ENCODE results near the gene SLC6A6. TPM values are rescaled to one million over a fixed set of nuclear protein-coding genes. Genes with fewer than 3 reads are reported as not detected.

SLC6A6 gene
- total RNA-seq, 2 donors from 2014 or later = 81.5 to 85.9 TPM

GRCh38 chr3:14429237-14429636 lies 26.8 kb downstream of the SLC6A6 start:
- Histone ChIP-seq H3K9me3 (no peaks in the 10 kb centered on the region), H3K36me3 (no peaks in the 10 kb centered on the region), H3K4me3 (no peak overlapping the region), H3K27ac (peak overlapping the region; percentile 50 to 61), H3K4me1 (peaks cover 0 to 95% of the 10 kb centered on the region in 2 donors), H3K27me3 (no peaks in the 10 kb centered on the region)
- TF ChIP-seq CTCF (IDR thresholded peaks at IDR 0.05) = no peak
- no peak for DNase-seq (ENCODE audit: low spot score)

DNA sequence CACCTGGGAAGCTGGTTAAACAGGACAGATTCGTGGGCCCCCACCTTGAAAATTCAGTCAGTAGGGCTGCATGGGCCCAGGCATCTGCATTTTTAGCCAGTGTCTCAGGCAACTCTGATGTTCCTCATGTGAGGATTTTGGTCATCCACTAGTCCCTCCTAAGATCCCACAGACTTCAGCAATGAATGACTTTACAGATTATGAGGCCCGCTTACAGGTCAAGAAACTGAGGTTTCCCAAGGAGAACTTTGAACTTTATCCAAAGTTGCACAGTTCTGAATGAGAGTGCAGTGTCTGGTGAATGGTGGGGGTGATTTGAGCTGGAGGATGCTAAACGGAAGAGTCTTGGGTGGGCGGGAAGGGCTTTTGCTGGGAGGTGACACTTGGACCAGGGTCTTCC lies 27.2 kb downstream of the SLC6A6 start:
- Histone ChIP-seq H3K4me3 (no peak overlapping the region), H3K9me3 (no peaks in the 10 kb centered on the region), H3K36me3 (no peaks in the 10 kb centered on the region), H3K27ac (peak overlapping the region in 1 of 2 donors; percentile 50), H3K4me1 (peaks cover 0 to 95% of the 10 kb centered on the region in 2 donors), H3K27me3 (no peaks in the 10 kb centered on the region)
- no peak for TF ChIP-seq CTCF (IDR thresholded peaks at IDR 0.05)
- no peak for DNase-seq (ENCODE audit: low spot score)

DNA sequence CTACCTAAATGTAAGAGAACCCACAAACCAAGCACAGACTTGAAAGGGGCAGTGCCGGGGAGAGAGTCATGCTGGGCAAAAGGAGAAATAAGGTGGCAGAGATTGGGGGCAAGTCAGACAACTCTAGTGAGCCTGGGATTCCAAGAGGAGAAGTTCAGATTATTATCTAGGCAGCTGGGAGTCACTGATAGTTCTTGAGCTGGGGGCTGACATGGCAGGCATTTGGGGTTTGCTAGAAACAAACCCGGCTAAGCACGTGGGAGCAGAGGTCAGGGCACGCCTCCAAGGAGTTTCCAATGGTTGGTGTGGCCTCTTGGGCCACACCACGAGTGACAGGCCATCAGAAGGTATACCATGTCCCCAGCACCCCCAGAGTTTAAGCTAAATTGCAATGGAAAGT lies 27.6 kb downstream of the SLC6A6 start:
- H3K4me3 ChIP-seq = no peak overlapping the region
- no peaks in the 10 kb centered on the region for H3K27me3 ChIP-seq
- TF ChIP-seq CTCF (IDR thresholded peaks at IDR 0.05) = no peak
- H3K4me1 ChIP-seq = peaks cover 0 to 96% of the 10 kb centered on the region in 2 donors
- H3K9me3 ChIP-seq = no peaks in the 10 kb centered on the region
- no peaks in the 10 kb centered on the region for H3K36me3 ChIP-seq
- H3K27ac ChIP-seq = peak overlapping the region in 1 of 2 donors; percentile 50
- DNase-seq (ENCODE audit: low spot score) = no peak

GRCh38 chr3:14430706-14431451 lies 28.5 kb downstream of the SLC6A6 start:
- Histone ChIP-seq H3K4me1 (peaks cover 0 to 97% of the 10 kb centered on the region in 2 donors), H3K9me3 (no peaks in the 10 kb centered on the region), H3K36me3 (no peaks in the 10 kb centered on the region), H3K27me3 (no peaks in the 10 kb centered on the region), H3K4me3 (no peak overlapping the region), H3K27ac (peak overlapping the region; percentile 71 to 85)
- DNase-seq (ENCODE audit: low spot score) = no peak
- TF ChIP-seq CTCF (IDR thresholded peaks at IDR 0.05) = no peak

GRCh38 chr3:14431452-14431916 lies 29.1 kb downstream of the SLC6A6 start:
- no peak for TF ChIP-seq CTCF (IDR thresholded peaks at IDR 0.05)
- Histone ChIP-seq H3K9me3 (no peaks in the 10 kb centered on the region), H3K27ac (peak overlapping the region; percentile 71 to 85), H3K4me1 (peaks cover 0 to 100% of the 10 kb centered on the region in 2 donors), H3K36me3 (no peaks in the 10 kb centered on the region), H3K4me3 (no peak overlapping the region), H3K27me3 (no peaks in the 10 kb centered on the region)
- DNase-seq (ENCODE audit: low spot score) = no peak

Data from right atrium auricular region (tissue), 2 donors.